Adrenal gland (tissue), 5 donors: ENCODE data around the gene NAPSA.
A peak's percentile ranks its signal among the peaks of the same experiment; 100 is the strongest.

Experiments used
- POLR2A ChIP-seq, 2 donors: fragments of 450-650 bp; IDR thresholded peaks; one replicate each; pipeline ENCODE4 v1.6.1; 2017; ENCODE audit warnings: antibody characterized with exemption in 2 of 2, mild to moderate bottlenecking in 2 of 2, moderate library complexity in 1 of 2
- TF ChIP-seq, protein P1 (sequence below), 6 experiments: fragments of 450-650 bp in 4 of 6; fragments of 200-600 bp in 2 of 6; sonication (generic) in 1 of 6; IDR thresholded peaks; 1 replicate in 5 of 6; 2 replicates in 1 of 6; pipeline versions ENCODE4 v1.5.1 to v1.8.0; 2016 to 2021; ENCODE audit warnings: antibody characterized with exemption in 6 of 6, mild to moderate bottlenecking in 2 of 6, moderate library complexity in 1 of 6
- donor health status: DM: no; HTN: no; CAD: no.

DNA sequence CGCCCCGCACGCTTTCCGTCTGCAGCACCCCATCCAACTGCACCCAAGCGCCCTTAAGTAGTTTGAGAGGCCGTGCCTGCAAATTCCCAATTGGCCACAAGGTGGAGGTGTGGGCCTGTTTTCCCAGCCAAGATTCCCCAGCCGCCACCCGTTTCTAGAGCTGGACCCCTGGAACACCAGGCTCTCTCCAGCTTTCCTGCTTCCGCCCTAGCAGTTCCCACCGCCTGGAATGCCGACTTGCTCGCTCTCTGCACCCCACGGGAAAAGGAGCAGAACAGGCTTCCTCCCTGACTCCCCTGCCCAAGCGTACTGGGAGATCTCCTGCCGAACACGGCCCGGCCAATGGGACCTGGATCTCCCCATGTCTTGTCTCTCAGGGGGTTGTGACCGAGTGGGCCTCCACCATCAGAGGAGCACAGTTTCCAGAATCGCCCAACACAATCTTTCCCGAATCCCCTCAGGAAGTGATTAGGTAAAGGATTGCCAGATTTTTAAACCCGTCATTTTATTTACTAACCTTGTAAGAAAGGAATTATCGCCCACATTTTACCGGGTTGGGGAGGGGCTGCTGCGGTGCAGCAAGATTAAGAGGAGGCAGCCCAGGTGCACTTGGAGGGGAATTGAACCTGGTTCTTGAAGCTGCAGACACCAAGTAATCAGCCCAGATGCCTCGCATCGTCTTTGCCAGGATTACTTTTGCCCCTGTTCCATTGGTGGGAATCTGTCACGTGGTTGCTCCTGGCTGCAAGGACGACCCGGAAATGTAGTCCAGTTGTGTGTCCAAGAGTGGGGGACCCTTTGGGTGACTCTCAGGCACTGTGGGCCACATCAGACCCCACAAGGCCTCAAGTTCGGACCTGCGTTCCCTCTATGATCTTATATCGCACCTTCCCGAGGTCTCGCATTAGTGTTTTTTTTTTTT lies 3.5 kb upstream of the NAPSA start:
- TF ChIP-seq POLR2A (IDR thresholded peaks at IDR 0.05) = no peak
- TF ChIP-seq, protein P1, sequence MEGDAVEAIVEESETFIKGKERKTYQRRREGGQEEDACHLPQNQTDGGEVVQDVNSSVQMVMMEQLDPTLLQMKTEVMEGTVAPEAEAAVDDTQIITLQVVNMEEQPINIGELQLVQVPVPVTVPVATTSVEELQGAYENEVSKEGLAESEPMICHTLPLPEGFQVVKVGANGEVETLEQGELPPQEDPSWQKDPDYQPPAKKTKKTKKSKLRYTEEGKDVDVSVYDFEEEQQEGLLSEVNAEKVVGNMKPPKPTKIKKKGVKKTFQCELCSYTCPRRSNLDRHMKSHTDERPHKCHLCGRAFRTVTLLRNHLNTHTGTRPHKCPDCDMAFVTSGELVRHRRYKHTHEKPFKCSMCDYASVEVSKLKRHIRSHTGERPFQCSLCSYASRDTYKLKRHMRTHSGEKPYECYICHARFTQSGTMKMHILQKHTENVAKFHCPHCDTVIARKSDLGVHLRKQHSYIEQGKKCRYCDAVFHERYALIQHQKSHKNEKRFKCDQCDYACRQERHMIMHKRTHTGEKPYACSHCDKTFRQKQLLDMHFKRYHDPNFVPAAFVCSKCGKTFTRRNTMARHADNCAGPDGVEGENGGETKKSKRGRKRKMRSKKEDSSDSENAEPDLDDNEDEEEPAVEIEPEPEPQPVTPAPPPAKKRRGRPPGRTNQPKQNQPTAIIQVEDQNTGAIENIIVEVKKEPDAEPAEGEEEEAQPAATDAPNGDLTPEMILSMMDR (IDR thresholded peaks at IDR 0.05) = peak; percentile 83 to 94 (median 88)
